Left ventricle myocardium superior (tissue), 1 donor: ENCODE data around the gene EBF4. TPM values are rescaled to one million over a fixed set of nuclear protein-coding genes. Genes with fewer than 3 reads are reported as not detected.
A peak's percentile ranks its signal among the peaks of the same experiment; 100 is the strongest.

Source experiments
- ATAC-seq: fragments of 200-7000 bp; cut with Tn5 transposase; one replicate; pipeline ENCODE4 v1.9.1; 2020; ENCODE audit warnings: mild to moderate bottlenecking, moderate library complexity
- DNase-seq: peaks from one replicate; pipeline ENCODE4 v3.0.0-alpha.2; 2020
- intact Hi-C: fragments of 100-400 bp; cut with micrococcal nuclease; formaldehyde crosslinking; loops from one replicate; pipeline ENCODE4 v1.11.0; 2022
- long read RNA-seq: library from polyadenylated mRNA; unstranded; transcript quantifications from one replicate; pipeline ENCODE4 v2.0.0, GENCODE V29; 2021
- total RNA-seq: library from RNA; stranded (reverse); fragmentation: NEBNext Ultra II Directional; extraction: Animal tissue kit (Norgen Biotek cat#: 25700); gene quantifications from one replicate; pipeline ENCODE4 v1.2.1, GENCODE V29; 2021
- donor health status: DM: no; HTN: yes; CAD: no; lungs with severe emphysema.

The EBF4 gene
- 3.7 TPM for total RNA-seq
- long read RNA-seq, partial matches to known transcripts: 0 of 2 reads
- long read RNA-seq, other reads (novel, unspliced or antisense): 1 of 2 reads

DNA sequence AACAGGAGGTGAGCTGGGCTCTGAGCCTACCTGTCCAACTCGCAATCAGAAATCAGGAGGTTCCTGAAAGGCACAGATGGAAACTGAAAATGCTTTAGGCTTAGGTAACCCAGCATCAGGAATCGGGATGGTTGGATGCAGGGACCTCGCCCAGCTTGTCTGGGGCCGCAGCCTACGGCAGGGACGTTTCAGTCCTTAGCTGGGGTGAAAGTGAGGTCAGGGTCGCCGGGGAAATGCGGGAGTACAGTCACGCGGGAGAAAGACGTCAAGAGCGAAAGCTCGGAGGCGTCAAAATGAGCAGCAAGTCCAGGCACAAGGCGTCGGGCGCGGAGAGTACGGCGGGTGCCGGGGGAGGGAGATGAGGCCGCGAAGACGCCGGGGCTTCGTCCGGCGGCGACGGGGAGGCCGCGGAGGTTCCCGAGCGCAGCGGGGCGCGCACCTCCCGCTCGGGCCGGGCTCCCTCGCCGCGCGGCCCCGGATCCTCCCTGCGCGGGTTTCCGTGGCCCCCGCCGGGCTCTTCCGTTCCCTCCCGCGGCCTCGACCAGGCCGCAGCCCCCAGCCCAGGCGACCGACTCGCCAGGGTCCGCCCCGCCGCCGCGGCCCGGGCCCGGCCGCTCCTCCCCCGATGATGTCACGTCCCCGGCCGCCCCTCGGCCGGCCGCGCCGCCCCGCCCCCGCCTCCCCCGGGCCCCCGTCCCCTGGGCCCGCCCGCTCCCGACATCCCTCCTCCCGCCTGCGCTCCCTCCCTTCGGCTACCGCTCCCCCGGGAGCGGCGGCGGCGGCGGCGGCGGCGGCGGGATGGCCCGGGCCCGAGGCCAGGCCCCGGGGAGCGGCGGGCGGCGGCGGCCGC, at the start of gene EBF4:
TSS of gene EBF4 (plus strand) at position 745 of the 850 bp plus-strand sequence. CDS start 866 bp downstream, outside the sequence.
- peak; percentile 74 for ATAC-seq
- peak; percentile 69 for DNase-seq
- intact Hi-C loops: no loop called here

GRCh38 chr20:2643708-2644107, 48.9 kb upstream of the EBF4 start:
- no peak for DNase-seq
- intact Hi-C loops: no loop called here
- ATAC-seq: no peak

- peak; percentile 95 for DNase-seq
- peak; percentile 98 for ATAC-seq
- intact Hi-C loops: no loop called here
Observed at GRCh38 chr20:2651772-2652723, 40.5 kb upstream of the EBF4 start, which contains the start of gene NOP56. Gene NOP56, plus strand, starts transcription at chr20:2652632. Its CDS starts 29 bp downstream, at chr20:2652661.

DNA sequence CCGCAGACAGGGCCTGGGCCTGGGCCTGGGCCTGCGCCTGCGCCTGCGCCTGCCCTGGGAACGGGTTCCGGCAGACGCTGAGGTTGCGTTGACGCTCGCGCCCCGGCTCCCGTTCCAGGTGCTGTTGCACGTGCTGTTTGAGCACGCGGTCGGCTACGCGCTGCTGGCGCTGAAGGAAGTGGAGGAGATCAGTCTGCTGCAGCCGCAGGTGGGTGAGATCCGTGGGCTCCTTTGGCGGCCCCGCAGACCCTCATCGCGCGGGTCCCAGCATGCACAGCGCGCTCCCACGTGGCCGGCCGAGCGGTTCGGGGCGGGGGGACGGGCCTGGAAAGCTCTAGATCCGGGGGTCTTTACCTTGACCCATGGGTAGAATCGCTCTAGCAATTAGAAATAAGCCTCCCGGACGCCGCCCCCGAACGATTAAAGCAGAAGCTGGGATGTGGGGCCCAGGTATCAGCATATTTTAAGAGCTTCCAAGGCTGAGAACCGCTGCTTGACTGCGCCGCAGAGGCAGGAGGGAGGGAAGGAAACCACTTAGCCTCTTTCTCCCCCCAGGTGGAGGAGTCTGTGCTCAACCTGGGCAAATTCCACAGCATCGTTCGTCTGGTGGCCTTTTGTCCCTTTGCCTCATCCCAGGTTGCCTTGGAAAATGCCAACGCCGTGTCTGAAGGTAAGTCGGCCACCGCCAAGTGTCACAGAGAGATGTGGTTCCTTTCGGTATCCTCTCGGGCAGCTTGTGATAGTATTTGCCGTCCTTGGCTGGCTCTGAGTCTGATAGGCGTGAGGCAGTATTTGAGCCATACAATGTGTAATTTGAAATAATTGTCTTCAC, 39.6 kb upstream of the EBF4 start:
- ATAC-seq: peak; percentile 72
- peak; percentile 66 for DNase-seq
- intact Hi-C loops: no loop called here

GRCh38 chr20:2653556-2654383, 38.8 kb upstream of the EBF4 start:
- intact Hi-C loops: no loop called here
- DNase-seq: no peak
- no peak for ATAC-seq

GRCh38 chr20:2654384-2654822, 38.2 kb upstream of the EBF4 start:
- DNase-seq (no peak), ATAC-seq (no peak)
- intact Hi-C loops: no loop called here

DNA sequence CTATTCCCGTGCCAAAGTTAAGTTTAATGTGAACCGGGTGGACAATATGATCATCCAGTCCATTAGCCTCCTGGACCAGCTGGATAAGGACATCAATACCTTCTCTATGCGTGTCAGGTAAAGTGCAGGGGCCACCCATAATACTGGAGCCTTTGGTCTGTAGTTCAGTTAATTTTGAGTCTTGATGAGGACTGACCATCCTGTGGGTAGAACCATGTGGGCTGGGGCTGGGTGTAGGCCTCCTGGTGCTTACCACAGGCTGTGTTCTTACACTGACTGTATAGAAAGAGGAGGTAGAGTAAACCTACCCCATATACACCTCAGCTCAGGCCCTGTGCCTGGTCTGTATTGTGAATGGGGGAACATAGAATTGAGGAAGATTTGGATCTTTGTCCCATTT, 37.7 kb upstream of the EBF4 start:
- ATAC-seq (no peak), DNase-seq (no peak)
- intact Hi-C loops: no loop called here

DNA sequence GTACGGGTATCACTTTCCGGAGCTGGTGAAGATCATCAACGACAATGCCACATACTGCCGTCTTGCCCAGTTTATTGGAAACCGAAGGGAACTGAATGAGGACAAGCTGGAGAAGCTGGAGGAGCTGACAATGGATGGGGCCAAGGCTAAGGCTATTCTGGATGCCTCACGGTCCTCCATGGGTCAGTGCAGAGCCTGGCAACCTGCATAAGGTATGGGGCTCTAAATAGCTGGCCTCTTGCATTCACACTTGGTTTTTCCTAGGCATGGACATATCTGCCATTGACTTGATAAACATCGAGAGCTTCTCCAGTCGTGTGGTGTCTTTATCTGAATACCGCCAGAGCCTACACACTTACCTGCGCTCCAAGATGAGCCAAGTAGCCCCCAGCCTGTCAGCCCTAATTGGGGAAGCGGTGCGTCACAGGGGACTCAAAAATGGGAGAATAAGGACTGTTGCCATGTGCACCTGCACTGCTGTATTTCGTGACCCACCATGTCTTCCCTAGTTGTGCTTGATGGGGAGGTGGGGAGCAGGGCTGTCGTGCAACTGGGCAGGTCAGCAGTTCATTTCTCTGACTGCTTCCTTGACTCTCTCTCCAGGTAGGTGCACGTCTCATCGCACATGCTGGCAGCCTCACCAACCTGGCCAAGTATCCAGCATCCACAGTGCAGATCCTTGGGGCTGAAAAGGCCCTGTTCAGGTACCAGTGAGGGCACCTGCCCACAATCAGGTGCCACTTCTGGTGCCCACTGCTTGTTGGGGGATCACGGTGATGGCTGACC, 37.1 kb upstream of the EBF4 start:
- ATAC-seq: no peak
- intact Hi-C loops: no loop called here
- DNase-seq: no peak

GRCh38 chr20:2656471-2657117, 36.0 kb upstream of the EBF4 start:
- ATAC-seq (no peak), DNase-seq (no peak)
- intact Hi-C loops: no loop called here

DNA sequence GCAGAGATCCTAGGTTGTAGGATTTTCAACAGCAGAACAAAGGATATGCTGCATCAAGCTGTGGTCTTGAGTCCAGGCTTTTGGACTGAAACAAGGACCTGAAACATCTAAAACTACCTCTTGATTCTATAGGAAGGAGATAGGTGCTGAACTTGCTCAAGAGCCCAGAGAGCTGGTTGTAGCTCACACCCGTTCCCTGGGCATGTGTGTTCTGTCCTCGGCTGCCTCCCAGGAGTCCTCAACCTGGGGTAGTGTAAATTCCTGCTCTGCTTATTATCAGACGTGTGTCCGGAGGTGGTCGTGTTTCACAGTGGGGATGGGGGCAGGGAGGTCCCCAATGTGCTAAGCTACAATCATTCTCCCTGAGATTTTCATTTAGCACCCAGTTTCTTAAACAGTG, 35.3 kb upstream of the EBF4 start:
- intact Hi-C loops: no loop called here
- DNase-seq: no peak
- ATAC-seq: no peak

DNA sequence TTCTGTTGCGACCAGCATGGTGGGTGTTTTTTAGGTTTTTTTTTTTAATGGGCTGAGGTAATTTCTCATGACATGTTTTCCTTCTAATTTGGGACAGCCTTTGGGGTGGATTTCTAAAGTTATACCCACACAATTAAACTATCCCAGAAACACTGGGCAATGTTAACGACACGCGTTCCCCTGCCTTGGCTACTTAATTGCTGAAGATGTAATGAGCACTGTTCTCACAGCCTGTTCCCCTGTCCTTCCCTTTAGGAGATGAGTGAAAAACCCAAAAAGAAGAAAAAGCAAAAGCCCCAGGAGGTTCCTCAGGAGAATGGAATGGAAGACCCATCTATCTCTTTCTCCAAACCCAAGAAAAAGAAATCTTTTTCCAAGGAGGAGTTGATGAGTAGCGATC, 34.9 kb upstream of the EBF4 start:
- DNase-seq (no peak), ATAC-seq (no peak)
- intact Hi-C loops: no loop called here

- ATAC-seq (no peak), DNase-seq (no peak)
- intact Hi-C loops: no loop called here
Observed at GRCh38 chr20:2658414-2659354, 33.9 kb upstream of the EBF4 start.

DNA sequence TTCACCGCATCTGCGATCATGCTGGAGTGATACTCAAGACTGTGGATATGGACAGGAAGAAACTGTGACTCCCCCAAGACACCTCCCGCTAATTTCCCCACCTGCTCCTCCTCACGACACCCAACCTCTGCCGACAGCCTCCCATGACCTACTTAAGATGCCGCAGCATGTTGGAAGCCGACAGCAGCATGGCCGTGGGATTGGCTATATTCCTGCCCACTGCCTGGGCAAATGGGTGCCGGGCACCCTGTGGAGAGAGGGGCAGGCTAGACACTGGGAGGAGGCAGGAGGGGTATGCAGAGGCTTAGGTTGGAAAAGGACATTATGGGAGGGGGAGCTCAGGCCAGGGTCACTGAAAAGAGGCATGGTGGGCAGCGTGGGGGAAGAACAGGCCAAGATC, 33.0 kb upstream of the EBF4 start:
- ATAC-seq: no peak
- intact Hi-C loops: no loop called here
- no peak for DNase-seq

DNA sequence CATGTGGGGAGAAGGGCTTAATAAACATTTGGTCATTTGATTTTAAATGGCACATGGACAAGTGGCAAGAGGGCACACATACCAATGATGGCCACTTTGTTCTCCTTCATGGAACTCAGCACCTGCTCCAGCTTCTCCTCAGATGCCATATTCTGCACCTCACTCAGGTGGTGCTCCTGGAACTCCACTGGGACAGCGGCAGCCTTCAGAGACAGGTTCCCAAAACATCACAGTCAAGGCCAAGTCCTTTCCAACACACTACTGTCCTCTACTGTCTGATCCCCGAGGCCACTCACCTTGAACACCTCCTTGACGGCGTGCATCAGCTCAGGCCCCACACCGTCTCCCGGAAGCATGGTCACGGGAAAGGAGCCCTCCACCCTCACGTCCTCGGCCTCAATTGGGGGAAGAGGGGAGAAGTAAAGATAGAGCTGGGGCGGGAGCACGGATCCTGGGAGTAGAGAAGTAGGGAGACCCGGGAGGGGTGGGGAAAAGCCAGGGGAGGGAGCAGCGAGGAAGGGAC, 29.2 kb upstream of the EBF4 start:
- no peak for DNase-seq
- intact Hi-C loops: no loop called here
- no peak for ATAC-seq

GRCh38 chr20:2663887-2664719, 28.5 kb upstream of the EBF4 start, which contains the start of gene IDH3B:
Gene IDH3B, minus strand, starts transcription at chr20:2664216. Its CDS starts 28 bp downstream, at chr20:2664188.
- peak; percentile 99 for ATAC-seq
- DNase-seq: peak; percentile 94
- intact Hi-C loops: no loop called here
